Measurements from ENCODE around the gene EVL. TPM values are rescaled to one million over a fixed set of nuclear protein-coding genes. Genes with fewer than 3 reads are reported as not detected.

Gene EVL
- total RNA-seq, 2 donors from 2014 or later, result 42.5 to 98.4 TPM

DNA sequence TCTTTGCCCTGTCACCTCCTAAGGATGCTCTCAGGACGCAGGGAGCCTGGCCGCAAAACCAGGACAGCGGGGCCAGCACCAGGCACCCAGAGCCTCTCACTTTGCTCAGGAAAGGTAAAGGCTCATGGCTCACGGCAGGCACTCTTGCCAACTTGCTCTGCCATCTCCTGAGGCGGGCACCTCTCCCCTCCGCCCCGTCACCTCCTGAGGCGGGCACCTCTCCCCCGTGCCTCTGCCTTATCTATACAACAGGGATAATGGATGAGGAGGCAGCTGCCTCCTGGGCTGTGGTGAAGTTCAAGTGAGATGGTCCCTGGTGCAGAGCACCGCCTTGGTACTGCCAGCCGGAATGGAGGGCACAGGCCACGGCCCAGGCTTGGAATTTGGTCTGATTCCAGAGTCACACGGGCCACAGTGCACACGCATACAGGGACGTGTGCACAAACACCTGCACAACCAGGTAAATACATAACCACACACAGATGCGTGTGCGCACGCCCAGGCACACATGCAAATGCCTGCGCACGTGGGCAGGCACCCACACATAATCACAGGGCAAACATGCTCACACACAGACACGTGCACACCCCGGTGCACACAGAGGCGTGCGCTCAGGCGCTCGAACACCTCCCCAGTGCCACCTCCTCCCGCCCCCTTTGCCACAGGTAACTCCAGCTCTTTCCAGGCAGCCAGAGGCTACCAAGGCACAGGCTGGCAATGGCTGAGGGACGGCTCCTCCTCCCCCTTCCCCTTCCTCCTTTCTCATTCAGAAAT is 82.7 kb downstream of the EVL start:
- no peak for DNase-seq (ENCODE audit: low spot score)
- Histone ChIP-seq H3K9me3 (no peaks in the 10 kb centered on the region), H3K4me3 (no peak overlapping the region), H3K27ac (no peak overlapping the region), H3K4me1 (replicated peaks) (peaks cover 7% of the 10 kb centered on the region), H3K36me3 (no peaks in the 10 kb centered on the region), H3K27me3 (replicated peaks; ENCODE audit: insufficient read depth) (no peaks in the 10 kb centered on the region)
- intact Hi-C loops (cut with DNase I), result no loop called here
- WGBS, result 84% methylated on average over 28 of the region's 28 CpGs
- no peak for TF ChIP-seq POLR2A (IDR thresholded peaks at IDR 0.05)
- no peak for TF ChIP-seq POLR2AphosphoS5 (IDR thresholded peaks at IDR 0.05)
- TF ChIP-seq, protein P1, sequence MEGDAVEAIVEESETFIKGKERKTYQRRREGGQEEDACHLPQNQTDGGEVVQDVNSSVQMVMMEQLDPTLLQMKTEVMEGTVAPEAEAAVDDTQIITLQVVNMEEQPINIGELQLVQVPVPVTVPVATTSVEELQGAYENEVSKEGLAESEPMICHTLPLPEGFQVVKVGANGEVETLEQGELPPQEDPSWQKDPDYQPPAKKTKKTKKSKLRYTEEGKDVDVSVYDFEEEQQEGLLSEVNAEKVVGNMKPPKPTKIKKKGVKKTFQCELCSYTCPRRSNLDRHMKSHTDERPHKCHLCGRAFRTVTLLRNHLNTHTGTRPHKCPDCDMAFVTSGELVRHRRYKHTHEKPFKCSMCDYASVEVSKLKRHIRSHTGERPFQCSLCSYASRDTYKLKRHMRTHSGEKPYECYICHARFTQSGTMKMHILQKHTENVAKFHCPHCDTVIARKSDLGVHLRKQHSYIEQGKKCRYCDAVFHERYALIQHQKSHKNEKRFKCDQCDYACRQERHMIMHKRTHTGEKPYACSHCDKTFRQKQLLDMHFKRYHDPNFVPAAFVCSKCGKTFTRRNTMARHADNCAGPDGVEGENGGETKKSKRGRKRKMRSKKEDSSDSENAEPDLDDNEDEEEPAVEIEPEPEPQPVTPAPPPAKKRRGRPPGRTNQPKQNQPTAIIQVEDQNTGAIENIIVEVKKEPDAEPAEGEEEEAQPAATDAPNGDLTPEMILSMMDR (IDR thresholded peaks at IDR 0.05), result no peak

- DNase-seq (ENCODE audit: low spot score), result no peak
- no peaks in the 10 kb centered on the region for H3K27me3 ChIP-seq (replicated peaks; ENCODE audit: insufficient read depth)
- WGBS, result 93% methylated on average over 57 of the region's 58 CpGs
- peaks cover 7% of the 10 kb centered on the region for H3K4me1 ChIP-seq (replicated peaks)
- intact Hi-C loops (cut with DNase I), result no loop called here
- no peaks in the 10 kb centered on the region for H3K36me3 ChIP-seq
- H3K4me3 ChIP-seq, result no peak overlapping the region
- TF ChIP-seq, protein P1 (IDR thresholded peaks at IDR 0.05), result no peak
- H3K27ac ChIP-seq, result no peak overlapping the region
- H3K9me3 ChIP-seq, result no peaks in the 10 kb centered on the region
Observed at GRCh38 chr14:100148837-100149731, 83.9 kb downstream of the EVL start.

DNA sequence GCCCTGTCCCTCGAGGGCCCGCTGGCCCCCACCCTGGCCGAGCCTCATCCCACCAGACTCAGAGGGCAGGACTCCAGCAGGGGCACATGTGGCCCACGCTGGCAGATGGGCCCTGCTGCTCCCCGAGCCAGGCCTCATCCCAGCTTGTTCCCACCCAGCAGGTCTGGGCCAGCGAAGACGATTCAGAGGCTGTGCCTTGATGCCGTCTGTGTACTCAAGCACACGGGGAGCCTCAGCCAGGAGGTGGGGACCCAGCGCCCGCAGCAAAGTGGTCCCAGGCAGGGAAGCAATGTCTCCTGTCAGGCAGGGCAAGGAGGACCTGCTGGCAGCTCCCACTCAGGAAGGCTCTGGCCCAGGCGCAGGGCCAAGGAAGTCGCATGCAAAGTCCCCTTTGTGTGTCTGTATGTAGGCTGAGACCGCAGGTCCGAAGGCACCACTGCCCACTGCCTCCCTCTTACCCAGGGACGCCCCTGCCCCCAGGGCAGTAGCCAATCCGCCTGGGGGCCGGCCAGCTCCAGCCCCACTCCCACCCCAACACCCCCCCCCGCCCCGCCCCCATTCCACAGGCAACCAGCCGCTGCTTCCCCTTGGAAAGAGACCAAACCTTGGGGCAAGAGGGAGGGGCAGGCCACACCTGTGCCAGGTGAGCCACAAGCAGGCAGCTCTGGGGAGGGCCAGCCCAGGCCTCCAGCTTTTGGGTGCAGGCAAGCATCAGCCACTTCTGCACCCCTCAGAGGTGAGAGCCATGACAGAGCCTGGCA is 84.8 kb downstream of the EVL start:
- TF ChIP-seq POLR2AphosphoS5 (IDR thresholded peaks at IDR 0.05), result no peak
- TF ChIP-seq, protein P1 (IDR thresholded peaks at IDR 0.05), result no peak
- no peak for TF ChIP-seq POLR2A (IDR thresholded peaks at IDR 0.05)
- Histone ChIP-seq H3K4me3 (no peak overlapping the region), H3K27ac (no peak overlapping the region), H3K27me3 (replicated peaks; ENCODE audit: insufficient read depth) (no peaks in the 10 kb centered on the region), H3K4me1 (replicated peaks) (peaks cover 7% of the 10 kb centered on the region), H3K36me3 (no peaks in the 10 kb centered on the region), H3K9me3 (no peaks in the 10 kb centered on the region)
- 19% methylated on average over 15 of the region's 21 CpGs for WGBS
- intact Hi-C loops (cut with DNase I), result no loop called here
- peak; percentile 53 for DNase-seq (ENCODE audit: low spot score)

GRCh38 chr14:100150932-100151587 is 85.8 kb downstream of the EVL start:
- Histone ChIP-seq H3K27me3 (replicated peaks; ENCODE audit: insufficient read depth) (no peaks in the 10 kb centered on the region), H3K27ac (no peak overlapping the region), H3K36me3 (no peaks in the 10 kb centered on the region), H3K4me3 (no peak overlapping the region), H3K4me1 (replicated peaks) (peaks cover 15% of the 10 kb centered on the region), H3K9me3 (no peaks in the 10 kb centered on the region)
- no peak for DNase-seq (ENCODE audit: low spot score)
- TF ChIP-seq, protein P1 (IDR thresholded peaks at IDR 0.05), result no peak
- no peak for TF ChIP-seq POLR2AphosphoS5 (IDR thresholded peaks at IDR 0.05)
- TF ChIP-seq POLR2A (IDR thresholded peaks at IDR 0.05), result no peak
- intact Hi-C loops (cut with DNase I), result no loop called here
- 63% methylated on average over 10 of the region's 12 CpGs for WGBS

Measured in prostate gland (tissue), 2 donors.